Thyroid gland (tissue), 4 donors: ENCODE data around the gene MTFP1. TPM values are rescaled to one million over a fixed set of nuclear protein-coding genes. Genes with fewer than 3 reads are reported as not detected.

Experiments used
- DNase-seq, 2 donors: peaks; one replicate each; pipeline ENCODE4 v3.0.0-alpha.2; 2019
- H3K27ac ChIP-seq, 3 donors: fragments of 200-600 bp; sonication (generic); 1 replicate in 2 of 3; 2 replicates in 1 of 3; pipeline ENCODE4 v1.5.1; 2016 to 2019; ENCODE audit warnings: mild to moderate bottlenecking in 1 of 3, moderate library complexity in 1 of 3
- H3K27me3 ChIP-seq: fragments of 200-600 bp; sonication (generic); one replicate; pipeline ENCODE4 v1.5.1; 2019
- H3K36me3 ChIP-seq, 2 donors: fragments of 200-600 bp; sonication (generic); one replicate each; pipeline ENCODE4 v1.5.1; 2016 to 2019
- H3K4me1 ChIP-seq, 2 donors: fragments of 200-600 bp; sonication (generic); one replicate each; pipeline ENCODE4 v1.5.1; 2017 to 2019
- H3K4me3 ChIP-seq, 3 donors: fragments of 200-600 bp; sonication (generic); replicated peaks in 1 of 3; 1 replicate in 2 of 3; 2 replicates in 1 of 3; pipeline ENCODE4 v1.5.1; 2016; ENCODE audit warnings: mild to moderate bottlenecking in 1 of 3
- H3K9me3 ChIP-seq: fragments of 200-600 bp; sonication (generic); one replicate; pipeline ENCODE4 v1.5.1; 2017
- CTCF ChIP-seq, 6 experiments: fragments of 200-600 bp in 3 of 6; fragments of 450-650 bp in 3 of 6; sonication (generic) in 3 of 6; IDR thresholded peaks; one replicate each; pipeline ENCODE4 v1.5.1; 2016 to 2019; ENCODE audit warnings: antibody characterized with exemption in 6 of 6, mild to moderate bottlenecking in 2 of 6, inconsistent platforms in 1 of 6, moderate library complexity in 1 of 6
- POLR2A ChIP-seq, 2 donors: fragments of 450-650 bp; IDR thresholded peaks; one replicate each; pipeline ENCODE4 v1.6.1; 2017; ENCODE audit warnings: antibody characterized with exemption in 2 of 2, mild to moderate bottlenecking in 2 of 2, moderate library complexity in 1 of 2
- WGBS, 2 donors: methylation state at CpG; one replicate each; pipeline ENCODE4 v1.1.5; 2017; 5-methylcytosine and 5-hydroxymethylcytosine counted together
- intact Hi-C: fragments of 100-400 bp; cut with DNase I; formaldehyde crosslinking; loops from one replicate; pipeline ENCODE4 v1.15.1; 2023
- total RNA-seq, 4 donors: library from RNA; depleted of rRNA; stranded (reverse); fragments of >200 nt; gene quantifications; one replicate each; pipeline ENCODE4 v1.2.3, GENCODE V29; 2016

The MTFP1 gene
- total RNA-seq, 4 donors from 2014 or later, result 5.8 to 25.7 (median 14.4) TPM

- no peaks in the 10 kb centered on the region for H3K36me3 ChIP-seq
- H3K9me3 ChIP-seq, result no peaks in the 10 kb centered on the region
- WGBS, 2 donors, result 70 to 79% methylated on average over 3 to 6 of the region's 6 CpGs
- no peaks in the 10 kb centered on the region for H3K4me1 ChIP-seq
- H3K27me3 ChIP-seq, result no peaks in the 10 kb centered on the region
- TF ChIP-seq CTCF (IDR thresholded peaks at IDR 0.05) (no peak), POLR2A (IDR thresholded peaks at IDR 0.05) (no peak)
- H3K27ac ChIP-seq, result peak overlapping the region in 2 of 3 donors; percentile 12 to 17
- DNase-seq, result peak; percentile 18 to 42
- H3K4me3 ChIP-seq, result no peak overlapping the region
- intact Hi-C loops, result no loop called here
Observed at GRCh38 chr22:30435674-30436126, 10.1 kb downstream of the MTFP1 start.

GRCh38 chr22:30436196-30436595, 10.6 kb downstream of the MTFP1 start:
- H3K27me3 ChIP-seq, result no peaks in the 10 kb centered on the region
- intact Hi-C loops, result no loop called here

GRCh38 chr22:30438559-30438958, 13.0 kb downstream of the MTFP1 start:
- intact Hi-C loops, result no loop called here
- no peaks in the 10 kb centered on the region for H3K9me3 ChIP-seq
- H3K36me3 ChIP-seq, result no peaks in the 10 kb centered on the region
- no peak overlapping the region for H3K4me3 ChIP-seq
- WGBS, 2 donors, result 80 to 81% methylated on average over 3 of the region's 3 CpGs
- H3K27me3 ChIP-seq, result no peaks in the 10 kb centered on the region
- no peak for DNase-seq
- no peak overlapping the region for H3K27ac ChIP-seq
- TF ChIP-seq POLR2A (IDR thresholded peaks at IDR 0.05), result no peak
- TF ChIP-seq CTCF (IDR thresholded peaks at IDR 0.05), result no peak
- H3K4me1 ChIP-seq, result no peaks in the 10 kb centered on the region

More at GRCh38 chr22:30436196-30436595, 10.6 kb downstream of the MTFP1 start:
- TF ChIP-seq POLR2A (IDR thresholded peaks at IDR 0.05) (no peak), CTCF (IDR thresholded peaks at IDR 0.05) (no peak)
- Histone ChIP-seq H3K4me1 (no peaks in the 10 kb centered on the region), H3K9me3 (no peaks in the 10 kb centered on the region), H3K4me3 (no peak overlapping the region), H3K36me3 (no peaks in the 10 kb centered on the region), H3K27ac (no peak overlapping the region)
- DNase-seq, result no peak
- 83 to 84% methylated on average over 2 of the region's 2 CpGs for WGBS, 2 donors

- TF ChIP-seq POLR2A (IDR thresholded peaks at IDR 0.05), result no peak
- TF ChIP-seq CTCF (IDR thresholded peaks at IDR 0.05), result no peak
- WGBS, 2 donors, result 94% methylated on average over 4 of the region's 4 CpGs
Observed at GRCh38 chr22:30439226-30439625, 13.7 kb downstream of the MTFP1 start.

GRCh38 chr22:30439836-30440235, 14.3 kb downstream of the MTFP1 start:
- H3K4me3 ChIP-seq, result no peak overlapping the region
- intact Hi-C loops, result no loop called here

More at GRCh38 chr22:30439226-30439625, 13.7 kb downstream of the MTFP1 start:
- intact Hi-C loops, result no loop called here
- H3K36me3 ChIP-seq, result no peaks in the 10 kb centered on the region
- no peak overlapping the region for H3K27ac ChIP-seq
- no peak for DNase-seq
- H3K27me3 ChIP-seq, result no peaks in the 10 kb centered on the region
- H3K4me3 ChIP-seq, result no peak overlapping the region
- H3K9me3 ChIP-seq, result no peaks in the 10 kb centered on the region
- no peaks in the 10 kb centered on the region for H3K4me1 ChIP-seq

More at GRCh38 chr22:30439836-30440235, 14.3 kb downstream of the MTFP1 start:
- Histone ChIP-seq H3K27ac (no peak overlapping the region), H3K27me3 (no peaks in the 10 kb centered on the region), H3K4me1 (no peaks in the 10 kb centered on the region), H3K36me3 (no peaks in the 10 kb centered on the region), H3K9me3 (no peaks in the 10 kb centered on the region)
- DNase-seq, result no peak
- WGBS, 2 donors, result 85 to 87% methylated on average over 7 to 8 of the region's 11 CpGs
- TF ChIP-seq POLR2A (IDR thresholded peaks at IDR 0.05), result no peak
- no peak for TF ChIP-seq CTCF (IDR thresholded peaks at IDR 0.05)
